ENCODE results near the gene BICC1.

The BICC1 gene

DNA sequence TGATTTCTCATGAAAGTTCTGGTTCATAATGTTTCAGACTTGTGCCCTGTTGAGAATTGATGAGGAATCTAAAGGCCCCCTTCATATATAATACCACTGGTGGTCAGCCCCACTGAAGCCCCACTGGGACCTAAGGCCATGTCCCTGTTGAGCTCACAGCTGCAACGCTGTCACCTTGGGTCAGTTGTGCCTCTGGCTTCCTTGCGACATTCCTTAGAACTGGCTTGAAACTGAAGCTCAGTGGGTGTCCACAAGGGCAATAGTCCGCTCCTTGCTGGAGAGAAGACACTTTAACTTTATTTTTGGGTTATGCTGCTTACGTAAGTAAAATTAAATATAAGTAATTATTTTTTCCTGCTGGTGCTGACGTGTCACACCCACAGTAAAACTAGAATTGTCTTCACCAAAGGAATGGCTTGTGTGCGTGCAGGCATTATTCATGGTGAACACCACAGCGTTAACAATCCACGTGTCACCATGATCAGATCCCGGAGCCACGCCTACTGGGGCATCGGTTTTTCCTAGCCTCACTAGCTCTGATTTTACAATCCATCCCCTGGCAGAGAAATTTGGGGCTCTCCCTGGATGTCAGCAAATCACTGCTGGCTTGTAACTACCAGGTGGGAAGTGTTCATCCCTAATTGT lies 66.5 kb downstream of the BICC1 start:
- TF ChIP-seq, protein P1, sequence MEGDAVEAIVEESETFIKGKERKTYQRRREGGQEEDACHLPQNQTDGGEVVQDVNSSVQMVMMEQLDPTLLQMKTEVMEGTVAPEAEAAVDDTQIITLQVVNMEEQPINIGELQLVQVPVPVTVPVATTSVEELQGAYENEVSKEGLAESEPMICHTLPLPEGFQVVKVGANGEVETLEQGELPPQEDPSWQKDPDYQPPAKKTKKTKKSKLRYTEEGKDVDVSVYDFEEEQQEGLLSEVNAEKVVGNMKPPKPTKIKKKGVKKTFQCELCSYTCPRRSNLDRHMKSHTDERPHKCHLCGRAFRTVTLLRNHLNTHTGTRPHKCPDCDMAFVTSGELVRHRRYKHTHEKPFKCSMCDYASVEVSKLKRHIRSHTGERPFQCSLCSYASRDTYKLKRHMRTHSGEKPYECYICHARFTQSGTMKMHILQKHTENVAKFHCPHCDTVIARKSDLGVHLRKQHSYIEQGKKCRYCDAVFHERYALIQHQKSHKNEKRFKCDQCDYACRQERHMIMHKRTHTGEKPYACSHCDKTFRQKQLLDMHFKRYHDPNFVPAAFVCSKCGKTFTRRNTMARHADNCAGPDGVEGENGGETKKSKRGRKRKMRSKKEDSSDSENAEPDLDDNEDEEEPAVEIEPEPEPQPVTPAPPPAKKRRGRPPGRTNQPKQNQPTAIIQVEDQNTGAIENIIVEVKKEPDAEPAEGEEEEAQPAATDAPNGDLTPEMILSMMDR (IDR thresholded peaks at IDR 0.05; ENCODE audit: insufficient read depth, low read depth, low read length, missing control alignments), result no peak
- no peak overlapping the region for H3K4me3 ChIP-seq (ENCODE audit: low read depth, low read length)
- DNase-seq (ENCODE audit: low read depth), result no peak

DNA sequence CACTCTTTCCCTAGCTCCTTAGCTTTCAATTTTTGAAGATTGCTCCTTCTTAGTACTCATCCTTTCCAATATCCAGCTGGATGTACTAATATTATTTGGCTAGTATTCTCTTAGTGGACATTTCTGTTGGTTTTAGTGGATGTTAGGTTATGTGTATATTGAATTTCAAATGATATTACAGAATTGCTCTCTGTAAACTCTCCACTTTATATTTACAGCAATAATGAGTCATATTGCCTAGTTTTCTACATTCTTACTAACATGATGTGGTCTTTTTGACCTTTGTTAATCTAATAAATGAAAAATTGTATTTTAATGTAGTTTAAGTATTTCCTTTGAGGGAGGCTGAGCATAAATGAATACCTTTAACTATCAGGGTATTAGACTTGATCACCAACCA lies 69.4 kb downstream of the BICC1 start:
- TF ChIP-seq, protein P1 (IDR thresholded peaks at IDR 0.05; ENCODE audit: insufficient read depth, low read depth, low read length, missing control alignments), result no peak
- DNase-seq (ENCODE audit: low read depth), result no peak
- no peak overlapping the region for H3K4me3 ChIP-seq (ENCODE audit: low read depth, low read length)

DNA sequence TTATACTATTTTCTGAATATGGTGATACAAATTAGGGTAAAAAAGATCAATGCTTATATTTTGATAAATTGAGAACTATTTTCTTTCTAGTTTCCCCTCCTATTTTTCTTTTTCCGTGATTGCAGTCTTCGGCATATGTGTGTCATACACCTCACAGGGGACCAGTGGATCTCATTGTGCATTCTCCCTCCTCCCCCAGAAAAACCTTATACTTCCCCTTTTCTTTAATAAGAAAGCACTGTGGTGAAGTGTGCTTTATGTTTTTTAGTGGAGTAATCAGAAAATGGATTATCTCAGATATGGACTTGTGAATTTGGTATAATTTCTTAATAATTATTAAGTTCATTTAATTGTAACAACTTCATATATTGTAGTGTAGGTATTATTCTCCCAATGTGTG lies 72.8 kb downstream of the BICC1 start:
- no peak overlapping the region for H3K4me3 ChIP-seq (ENCODE audit: low read depth, low read length)
- TF ChIP-seq, protein P1 (IDR thresholded peaks at IDR 0.05; ENCODE audit: insufficient read depth, low read depth, low read length, missing control alignments), result no peak
- DNase-seq (ENCODE audit: low read depth), result no peak

DNA sequence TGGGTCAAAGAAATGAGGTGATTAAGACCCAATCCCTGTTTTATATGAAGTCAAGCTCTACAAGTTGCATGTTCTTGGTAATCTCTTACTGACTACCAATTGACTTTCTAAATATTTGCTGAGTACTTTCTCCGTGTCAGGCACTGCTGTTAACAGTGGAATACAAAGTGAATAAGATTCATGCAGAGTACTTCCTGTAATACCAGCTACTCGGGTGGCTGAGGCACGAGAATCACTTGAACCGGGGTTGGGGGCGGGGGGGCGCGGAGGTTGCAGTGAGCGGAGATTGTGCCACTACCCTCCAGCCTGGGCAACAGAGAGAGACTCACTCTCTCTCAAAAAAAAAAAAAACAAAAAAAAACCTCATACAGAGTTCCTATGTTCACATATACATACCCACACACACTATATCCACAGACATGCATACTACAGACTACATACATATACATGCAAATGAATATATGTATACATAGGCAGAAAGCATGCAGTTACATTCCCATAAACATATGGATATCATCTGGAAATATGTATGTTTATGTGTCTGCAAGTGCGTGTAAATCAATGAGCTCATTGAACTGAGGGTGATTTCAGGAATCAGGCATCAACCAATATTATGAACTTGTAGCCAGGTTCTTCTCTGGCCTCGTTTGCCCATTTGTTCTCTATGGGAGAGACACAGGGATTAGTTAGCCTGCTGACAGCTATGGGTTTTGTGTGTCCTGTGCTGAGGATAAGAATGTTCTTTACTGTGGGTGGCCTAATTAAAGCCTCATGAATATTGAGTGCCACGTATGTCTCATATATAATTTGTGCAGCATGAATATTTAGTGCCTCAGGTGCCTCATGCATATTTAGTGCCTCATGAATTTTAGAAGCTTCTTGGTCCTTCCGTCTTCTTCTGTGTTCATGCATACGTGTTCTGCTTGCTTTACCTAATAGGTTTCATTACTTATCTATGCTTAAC lies 73.9 kb downstream of the BICC1 start:
- no peak for DNase-seq (ENCODE audit: low read depth)
- TF ChIP-seq, protein P1 (IDR thresholded peaks at IDR 0.05; ENCODE audit: insufficient read depth, low read depth, low read length, missing control alignments), result no peak
- H3K4me3 ChIP-seq (ENCODE audit: low read depth, low read length), result no peak overlapping the region

DNA sequence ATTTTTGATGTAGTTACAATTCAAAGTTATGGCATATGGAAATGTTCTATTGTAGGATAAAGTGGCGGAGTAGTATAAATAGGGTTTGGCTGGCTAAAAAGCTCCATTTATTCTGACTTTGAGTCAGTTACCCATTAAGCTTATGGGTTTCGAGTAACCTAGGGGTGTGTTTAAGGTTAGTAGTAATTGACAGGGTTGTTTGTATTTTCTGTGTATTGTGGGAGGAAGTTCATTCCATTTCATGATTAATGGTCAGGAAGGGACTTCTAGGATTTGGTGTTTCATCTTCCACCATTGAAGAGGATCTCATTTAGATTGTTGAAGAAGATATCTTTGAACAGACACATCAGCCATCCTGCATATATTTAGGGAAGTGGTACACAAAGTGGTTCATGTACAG lies 75.0 kb downstream of the BICC1 start:
- DNase-seq (ENCODE audit: low read depth), result no peak
- H3K4me3 ChIP-seq (ENCODE audit: low read depth, low read length), result no peak overlapping the region
- TF ChIP-seq, protein P1 (IDR thresholded peaks at IDR 0.05; ENCODE audit: insufficient read depth, low read depth, low read length, missing control alignments), result no peak

DNA sequence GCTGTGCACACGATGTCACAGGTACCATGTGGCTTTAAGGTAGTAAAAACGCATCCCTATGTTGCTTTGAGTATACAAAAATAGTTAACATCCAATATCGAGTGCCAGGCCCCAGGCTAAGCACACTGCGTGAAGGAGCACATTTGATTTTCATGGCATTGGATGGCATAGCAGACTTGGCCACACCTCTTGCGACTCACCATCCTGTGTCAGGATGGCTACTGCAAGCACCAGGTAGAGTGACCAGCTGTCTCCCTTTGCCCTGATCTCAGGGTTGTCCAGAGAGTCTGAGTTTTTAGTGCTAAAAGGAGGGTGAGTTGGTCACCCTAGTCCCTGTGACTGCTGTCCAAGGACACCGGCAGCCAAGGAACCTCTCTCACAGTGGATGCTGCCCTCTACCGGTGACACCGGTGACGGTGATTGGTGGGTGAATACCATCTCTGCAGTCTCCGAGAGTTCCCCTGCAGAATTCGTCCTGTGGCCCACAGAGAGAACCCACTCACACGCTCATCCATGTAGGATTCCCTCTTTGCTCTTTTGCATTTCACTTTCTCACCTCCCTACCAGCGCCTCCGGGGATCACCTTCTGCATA lies 76.1 kb downstream of the BICC1 start:
- no peak overlapping the region for H3K4me3 ChIP-seq (ENCODE audit: low read depth, low read length)
- TF ChIP-seq, protein P1 (IDR thresholded peaks at IDR 0.05; ENCODE audit: insufficient read depth, low read depth, low read length, missing control alignments), result peak; percentile 24
- peak; percentile 5 for DNase-seq (ENCODE audit: low read depth)
